Heart left ventricle (tissue), 16 donors: Measurements from ENCODE around the gene DENND4C. TPM values are rescaled to one million over a fixed set of nuclear protein-coding genes. Genes with fewer than 3 reads are reported as not detected.

Source experiments
- ATAC-seq, 4 donors: fragments of 200-7000 bp; cut with Tn5 transposase; one replicate each; pipeline ENCODE4 v1.9.1; 2020 to 2022; ENCODE audit warnings: moderate library complexity in 4 of 4, mild to moderate bottlenecking in 3 of 4, moderate number of reproducible peaks in 1 of 4
- DNase-seq, 5 donors: peaks; one replicate each; pipeline ENCODE4 v3.0.0-alpha.2; 2020
- H3K27ac ChIP-seq, 12 donors: fragments of 200-600 bp; sonication (generic) in 4 of 12; one replicate each; pipeline versions ENCODE4 v1.5.0 to v1.8.0; 2016 to 2022; ENCODE audit warnings: mild to moderate bottlenecking in 2 of 12
- H3K27me3 ChIP-seq, 9 donors: fragments of 200-600 bp; sonication (generic) in 2 of 9; one replicate each; pipeline versions ENCODE4 v1.5.1 to v1.8.0; 2016 to 2022; ENCODE audit warnings: mild to moderate bottlenecking in 3 of 9
- H3K36me3 ChIP-seq, 9 donors: fragments of 200-600 bp; sonication (generic) in 2 of 9; one replicate each; pipeline versions ENCODE4 v1.5.0 to v1.8.0; 2018 to 2022; ENCODE audit warnings: mild to moderate bottlenecking in 2 of 9
- H3K4me1 ChIP-seq, 12 donors: fragments of 200-600 bp; sonication (generic) in 4 of 12; one replicate each; pipeline versions ENCODE4 v1.5.0 to v1.8.0; 2016 to 2022; ENCODE audit warnings: mild to moderate bottlenecking in 3 of 12
- H3K4me3 ChIP-seq, 12 donors: fragments of 200-600 bp; sonication (generic) in 4 of 12; one replicate each; pipeline versions ENCODE4 v1.5.0 to v1.8.0; 2017 to 2022; ENCODE audit warnings: mild to moderate bottlenecking in 9 of 12, moderate library complexity in 4 of 12
- H3K9me3 ChIP-seq, 12 donors: fragments of 200-600 bp; sonication (generic) in 4 of 12; one replicate each; pipeline versions ENCODE4 v1.5.0 to v1.8.0; 2016 to 2022; ENCODE audit warnings: mild to moderate bottlenecking in 1 of 12
- POLR2A ChIP-seq, 2 donors: fragments of 450-650 bp; IDR thresholded peaks; one replicate each; pipeline ENCODE4 v1.6.1; 2017; ENCODE audit warnings: antibody characterized with exemption in 2 of 2, mild to moderate bottlenecking in 2 of 2, moderate library complexity in 2 of 2
- WGBS, 4 donors: extraction: QIAGEN DNeasy Blood & Tissue Kit in 2 of 4; methylation state at CpG; one replicate each; pipeline versions ENCODE4 v1.1.5 to v1.1.7; 2013 to 2018; 5-methylcytosine and 5-hydroxymethylcytosine counted together
- intact Hi-C, 10 donors: fragments of 100-400 bp; cut with DNase I; formaldehyde crosslinking; loops; one replicate each; pipeline versions ENCODE4 v1.11.1 to v1.14.2; 2022
- polyA plus RNA-seq, 2 donors: library from polyadenylated mRNA; stranded (reverse); fragments of 200-250 nt; gene quantifications; one replicate each; pipeline ENCODE4 v1.2.3, GENCODE V29; 2013
- total RNA-seq, 9 donors: library from RNA; depleted of rRNA in 2 of 9; stranded (reverse); fragments of >200 nt in 2 of 9; fragmentation: NEBNext Ultra II Directional in 3 of 9; extraction: Animal tissue kit (Norgen Biotek cat#: 25700) in 3 of 9; gene quantifications; one replicate each; pipeline versions ENCODE4 v1.1.0 to v1.2.4, GENCODE V29; 2016 to 2023
- TF ChIP-seq, protein P1 (sequence below), 12 donors: fragments of 200-600 bp; sonication (generic) in 4 of 12; IDR thresholded peaks; one replicate each; pipeline versions ENCODE4 v1.5.0 to v1.8.0; 2018 to 2022; ENCODE audit warnings: antibody characterized with exemption in 12 of 12, mild to moderate bottlenecking in 5 of 12
- donor health status: ischemic (EF 13 %, LVEDD 7.1; RV severe dilation, severe dysfunction).
- donor health status: healthy with polysubstance abuse.
- donor health status: DM: no; HTN: yes; CAD: no.
- donor health status: DM: no; HTN: no; CAD: no.
- donor health status: ischemic (EF 25% LVEDD 6.9; RV normal size, moderate dysfunction).
- donor health status: ischemic (EF 25% LVEDD 5.7; RV mildly dilated, moderate dysfunction).
- donor health status: healthy.
- donor health status: DM: yes; HTN: yes; CAD: no.
- donor health status: ischemic (EF 35%, LVEDD 5.7; RV mildly dilated, moderate dysfunction).
- donor health status: nonischemic (EF 11% LVEDD 7.7; RV severe dilation, severe dysfunction).
- donor health status: DM: yes; HTN: yes; CAD: no.
- donor health status: PGD.
- donor health status: ischemic (EF 29% LVEDD 5.4; RV normal size, mild dysfunction).
- donor health status: nonischemic (EF 23%, LVEDD 6.1; RV moderate dilation, normal function).

DENND4C gene
- total and polyA plus RNA-seq, 11 donors = 5.4 to 36.9 (median 22.8) TPM

DNA sequence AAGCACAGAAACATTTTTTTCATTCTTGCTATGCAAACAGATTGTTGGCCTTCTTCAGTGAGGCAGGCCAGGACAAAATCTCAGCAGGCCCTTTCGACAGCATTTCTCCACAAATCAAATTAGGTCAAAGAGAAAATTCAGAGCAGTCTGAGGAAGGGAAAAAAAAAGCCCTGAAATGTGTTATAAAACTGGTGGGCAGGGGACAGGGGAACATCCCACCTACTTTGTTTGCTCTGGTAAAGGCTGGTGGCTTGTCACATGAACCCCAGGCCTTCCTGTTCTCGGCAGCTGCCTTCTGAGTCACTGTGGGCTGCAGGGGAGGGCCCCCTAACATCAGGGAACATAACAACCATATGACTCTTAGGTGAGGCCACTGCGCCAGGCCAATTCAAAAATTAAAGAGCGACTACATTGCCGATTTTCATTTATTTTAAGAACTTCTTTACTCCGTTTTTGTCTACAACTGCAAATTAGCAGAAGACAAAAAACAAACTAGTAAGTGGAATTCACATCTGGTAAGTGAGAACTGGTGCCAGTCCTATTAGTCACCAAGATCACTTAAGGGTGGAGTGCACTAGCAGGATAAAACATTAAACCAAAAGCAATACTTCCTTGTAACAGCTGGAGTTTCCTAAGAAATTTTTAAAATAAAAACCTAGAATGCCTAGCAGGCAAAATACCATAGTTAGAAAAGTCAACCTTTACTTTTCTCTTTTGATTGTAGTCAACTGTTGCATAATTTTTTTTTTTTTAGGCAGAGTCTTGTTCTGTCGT is 46.2 kb upstream of the DENND4C start:
- H3K27me3 ChIP-seq = no peaks in the 10 kb centered on the region
- TF ChIP-seq, protein P1, sequence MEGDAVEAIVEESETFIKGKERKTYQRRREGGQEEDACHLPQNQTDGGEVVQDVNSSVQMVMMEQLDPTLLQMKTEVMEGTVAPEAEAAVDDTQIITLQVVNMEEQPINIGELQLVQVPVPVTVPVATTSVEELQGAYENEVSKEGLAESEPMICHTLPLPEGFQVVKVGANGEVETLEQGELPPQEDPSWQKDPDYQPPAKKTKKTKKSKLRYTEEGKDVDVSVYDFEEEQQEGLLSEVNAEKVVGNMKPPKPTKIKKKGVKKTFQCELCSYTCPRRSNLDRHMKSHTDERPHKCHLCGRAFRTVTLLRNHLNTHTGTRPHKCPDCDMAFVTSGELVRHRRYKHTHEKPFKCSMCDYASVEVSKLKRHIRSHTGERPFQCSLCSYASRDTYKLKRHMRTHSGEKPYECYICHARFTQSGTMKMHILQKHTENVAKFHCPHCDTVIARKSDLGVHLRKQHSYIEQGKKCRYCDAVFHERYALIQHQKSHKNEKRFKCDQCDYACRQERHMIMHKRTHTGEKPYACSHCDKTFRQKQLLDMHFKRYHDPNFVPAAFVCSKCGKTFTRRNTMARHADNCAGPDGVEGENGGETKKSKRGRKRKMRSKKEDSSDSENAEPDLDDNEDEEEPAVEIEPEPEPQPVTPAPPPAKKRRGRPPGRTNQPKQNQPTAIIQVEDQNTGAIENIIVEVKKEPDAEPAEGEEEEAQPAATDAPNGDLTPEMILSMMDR (IDR thresholded peaks at IDR 0.05) = no peak
- TF ChIP-seq POLR2A (IDR thresholded peaks at IDR 0.05) = no peak
- H3K4me1 ChIP-seq = peaks cover 5 to 42% (median 32%) of the 10 kb centered on the region in 12 donors
- H3K9me3 ChIP-seq = no peaks in the 10 kb centered on the region
- ATAC-seq = peak; percentile 90 to 97 (median 96)
- peak overlapping the region; percentile 67 to 91 (median 84) for H3K27ac ChIP-seq
- peak; percentile 72 to 81 (median 75) for DNase-seq
- no peaks in the 10 kb centered on the region for H3K36me3 ChIP-seq
- intact Hi-C loops = loop anchor here in 2 of 10 donors (1.0 to 5.0 kb wide), 2 partner anchors 46 to 48 kb away; partner anchors contain the start of gene DENND4C (in 2 of the 2)
- H3K4me3 ChIP-seq = no peak overlapping the region
- 34 to 42% (median 39%) methylated on average over 7 of the region's 7 CpGs for WGBS, 4 donors

DNA sequence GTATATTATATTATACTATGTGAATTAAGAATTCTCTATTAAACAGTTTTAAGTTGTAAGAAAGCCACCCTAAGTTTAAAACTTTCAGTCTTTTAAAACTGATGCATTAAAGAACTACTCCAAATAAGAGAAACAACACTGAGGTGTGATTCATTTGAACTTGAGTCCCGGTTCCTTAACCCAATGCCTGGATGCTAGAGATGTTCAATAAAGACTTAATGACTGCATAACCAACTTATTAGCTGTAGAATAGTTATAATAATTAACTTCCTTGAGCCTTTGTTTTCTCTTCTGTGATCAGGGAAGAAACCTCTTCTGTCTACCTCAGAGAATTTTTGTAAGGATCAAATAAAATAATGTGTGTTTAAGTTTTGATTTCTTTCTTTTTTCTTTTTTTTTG is 45.3 kb upstream of the DENND4C start:
- Histone ChIP-seq H3K9me3 (no peaks in the 10 kb centered on the region), H3K4me3 (no peak overlapping the region), H3K4me1 (peaks cover 5 to 42% (median 32%) of the 10 kb centered on the region in 12 donors), H3K27ac (peak overlapping the region; percentile 67 to 91 (median 84)), H3K27me3 (no peaks in the 10 kb centered on the region), H3K36me3 (no peaks in the 10 kb centered on the region)
- no peak for DNase-seq
- intact Hi-C loops = no loop called here
- TF ChIP-seq, protein P1 (IDR thresholded peaks at IDR 0.05) = no peak
- no peak for TF ChIP-seq POLR2A (IDR thresholded peaks at IDR 0.05)
- 88 to 95% (median 93%) methylated on average over 1 of the region's 1 CpG for WGBS, 4 donors
- no peak for ATAC-seq

DNA sequence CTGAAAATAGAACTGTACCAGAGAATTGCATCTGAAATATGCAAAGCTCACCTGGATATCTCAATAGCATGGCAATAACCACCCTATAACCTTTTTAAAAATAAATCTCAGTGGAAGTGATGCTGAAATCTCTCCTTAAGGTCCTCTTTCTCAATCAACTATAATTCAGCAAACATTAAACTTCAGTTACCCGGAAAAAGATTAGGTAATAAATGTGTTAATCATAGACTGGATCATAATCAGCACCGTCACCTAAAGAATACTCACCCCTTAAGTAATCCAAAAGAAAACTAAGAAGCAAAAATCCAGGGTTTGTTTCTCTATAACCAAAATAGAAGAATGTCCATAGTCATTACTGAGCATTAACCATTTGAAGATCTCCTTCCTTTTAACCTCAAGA is 44.3 kb upstream of the DENND4C start:
- peaks cover 5 to 39% (median 32%) of the 10 kb centered on the region in 12 donors for H3K4me1 ChIP-seq
- 84 to 94% (median 88%) methylated on average over 2 of the region's 2 CpGs for WGBS, 4 donors
- intact Hi-C loops = no loop called here
- no peaks in the 10 kb centered on the region for H3K27me3 ChIP-seq
- no peak overlapping the region for H3K27ac ChIP-seq
- DNase-seq (no peak), ATAC-seq (no peak)
- no peak overlapping the region for H3K4me3 ChIP-seq
- no peaks in the 10 kb centered on the region for H3K36me3 ChIP-seq
- TF ChIP-seq, protein P1 (IDR thresholded peaks at IDR 0.05) = no peak
- TF ChIP-seq POLR2A (IDR thresholded peaks at IDR 0.05) = no peak
- no peaks in the 10 kb centered on the region for H3K9me3 ChIP-seq

DNA sequence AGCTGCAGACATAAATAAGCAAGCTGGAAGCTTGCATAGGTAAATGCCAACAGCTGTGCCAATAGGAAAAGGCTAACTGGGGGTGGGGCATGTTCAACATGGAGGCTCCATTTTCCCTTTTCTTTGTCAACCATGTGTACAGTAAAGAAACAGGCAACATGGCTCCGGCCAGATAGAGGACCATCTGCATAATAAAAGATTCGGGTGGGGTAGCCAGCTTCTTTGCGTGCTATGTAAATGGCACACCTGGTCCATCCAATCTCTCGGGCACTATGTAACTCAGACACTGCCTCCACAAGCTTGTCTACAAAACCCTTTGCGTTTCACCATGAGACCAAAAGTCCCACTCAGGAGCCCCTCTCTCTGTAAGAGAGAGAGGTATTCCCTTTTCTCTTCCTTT is 41.7 kb upstream of the DENND4C start:
- H3K27me3 ChIP-seq = no peaks in the 10 kb centered on the region
- no peak overlapping the region for H3K4me3 ChIP-seq
- DNase-seq (no peak), ATAC-seq (no peak)
- TF ChIP-seq, protein P1 (IDR thresholded peaks at IDR 0.05) = no peak
- TF ChIP-seq POLR2A (IDR thresholded peaks at IDR 0.05) = no peak
- peaks cover 0 to 27% (median 12%) of the 10 kb centered on the region in 12 donors for H3K4me1 ChIP-seq
- WGBS, 4 donors = 93 to 98% (median 97%) methylated on average over 5 of the region's 5 CpGs
- no peaks in the 10 kb centered on the region for H3K36me3 ChIP-seq
- no peak overlapping the region for H3K27ac ChIP-seq
- intact Hi-C loops = no loop called here
- no peaks in the 10 kb centered on the region for H3K9me3 ChIP-seq
